HEK293 (cell line): Measurements from ENCODE around the gene ARCN1.
"Not testable (repeated sequence)": the region's sequence is repeated elsewhere in the genome, so short reads cannot be mapped to it uniquely, and the experiment has no call there.

Source experiments
- CTCF ChIA-PET: fragments of 350-600 bp; formaldehyde crosslinking; extraction: SDS; loops from one replicate; lab custom pipeline; 2021; ENCODE audit warnings: antibody characterized with exemption; lab: Yijun Ruan, JAX
- POLR2A ChIA-PET: fragments of 300-600 bp; formaldehyde crosslinking; extraction: SDS; loops from one replicate; lab custom pipeline; 2020; ENCODE audit warnings: antibody characterized with exemption, inconsistent platforms; lab: Yijun Ruan, JAX
- H3K27ac ChIP-seq: fragments of 200-500 bp; sonication (Bioruptor generic); 2 replicates; pipeline ENCODE4 v1.5.1; 2014; ENCODE audit warnings: low read depth, low read length, control low read depth, inconsistent platforms; ENCODE audit errors: extremely low read depth
- H3K36me3 ChIP-seq, 2 experiments: fragments of 200-500 bp in 1 of 2; sonication (Bioruptor generic) in 1 of 2; 1 replicate in 1 of 2; 2 replicates in 1 of 2; pipeline ENCODE4 v1.5.1; 2014 to 2017; ENCODE audit warnings: inconsistent platforms in 2 of 2, low read length in 2 of 2; ENCODE audit not compliant: control insufficient read depth in 2 of 2, insufficient read depth in 1 of 2
- H3K4me1 ChIP-seq: fragments of 200-500 bp; sonication (Bioruptor generic); 2 replicates; pipeline ENCODE4 v1.5.1; 2014; ENCODE audit warnings: mild to moderate bottlenecking, low read length, inconsistent platforms; ENCODE audit not compliant: control insufficient read depth, insufficient read depth
- H3K4me3 ChIP-seq: 2 replicates; pipeline ENCODE4 v1.5.1; 2011; ENCODE audit warnings: low read depth, mild to moderate bottlenecking, control low read depth, low read length, moderate library complexity
- H3K9me3 ChIP-seq: fragments of 200-500 bp; sonication (Bioruptor generic); 2 replicates; pipeline ENCODE4 v1.5.1; 2014; ENCODE audit warnings: low read depth, low read length, inconsistent platforms; ENCODE audit not compliant: control insufficient read depth, insufficient read depth
- CTCF ChIP-seq: fragments of 450-650 bp; formaldehyde crosslinking; IDR thresholded peaks from 2 replicates; pipeline ENCODE4 v1.5.1; 2016; ENCODE audit warnings: missing biosample characterization, missing genetic modification characterization
- GLI4 ChIP-seq: fragments of 450-650 bp; formaldehyde crosslinking; IDR thresholded peaks from 2 replicates; pipeline ENCODE4 v1.5.1; 2016; ENCODE audit warnings: missing biosample characterization, missing genetic modification characterization
- HOXC10 ChIP-seq: sonication (generic); formaldehyde crosslinking; IDR thresholded peaks from 2 replicates; pipeline ENCODE4 v1.8.1; 2023; ENCODE audit warnings: mild to moderate bottlenecking, missing genetic modification reagents
- HOXD13 ChIP-seq: sonication (generic); formaldehyde crosslinking; IDR thresholded peaks from 2 replicates; pipeline ENCODE4 v1.8.0; 2022; ENCODE audit warnings: missing genetic modification reagents, borderline replicate concordance
- KLF7 ChIP-seq: fragments of 450-650 bp; formaldehyde crosslinking; IDR thresholded peaks from 2 replicates; pipeline ENCODE4 v1.5.1; 2016; ENCODE audit warnings: missing biosample characterization, missing genetic modification characterization, borderline replicate concordance
- PRDM1 ChIP-seq: fragments of 450-650 bp; formaldehyde crosslinking; IDR thresholded peaks from 2 replicates; pipeline ENCODE4; 2016; ENCODE audit warnings: missing biosample characterization, missing genetic modification characterization
- PRDM4 ChIP-seq: fragments of 450-650 bp; formaldehyde crosslinking; IDR thresholded peaks from 2 replicates; pipeline ENCODE4 v1.5.1; 2017; ENCODE audit warnings: missing biosample characterization, missing genetic modification characterization
- ZBTB1 ChIP-seq: fragments of 450-650 bp; formaldehyde crosslinking; IDR thresholded peaks from 2 replicates; pipeline ENCODE4 v1.5.1; 2016; ENCODE audit warnings: missing biosample characterization, missing genetic modification characterization
- ZBTB48 ChIP-seq: fragments of 450-650 bp; formaldehyde crosslinking; IDR thresholded peaks from 2 replicates; pipeline ENCODE4 v1.5.1; 2016; ENCODE audit warnings: missing biosample characterization, missing genetic modification characterization
- ZNF366 ChIP-seq: fragments of 450-650 bp; formaldehyde crosslinking; conservative IDR thresholded peaks from 2 replicates; pipeline ENCODE4 v1.5.1; 2016; ENCODE audit warnings: missing biosample characterization, missing genetic modification characterization
- ZNF549 ChIP-seq: fragments of 450-650 bp; IDR thresholded peaks from 2 replicates; pipeline ENCODE4 v1.5.1; 2018; ENCODE audit warnings: missing biosample characterization, missing genetic modification characterization, mild to moderate bottlenecking, inconsistent platforms, moderate library complexity
- ZNF558 ChIP-seq: fragments of 450-650 bp; formaldehyde crosslinking; IDR thresholded peaks from 2 replicates; pipeline ENCODE4 v1.5.1; 2016; ENCODE audit warnings: missing biosample characterization, missing genetic modification characterization
- ZNF571 ChIP-seq: fragments of 450-650 bp; formaldehyde crosslinking; IDR thresholded peaks from 2 replicates; pipeline ENCODE4 v1.5.0; 2017; ENCODE audit warnings: missing biosample characterization, missing genetic modification characterization
- ZNF580 ChIP-seq: fragments of 450-650 bp; formaldehyde crosslinking; IDR thresholded peaks from 2 replicates; pipeline ENCODE4 v1.5.1; 2016; ENCODE audit warnings: missing biosample characterization, missing genetic modification characterization
- ZNF585B ChIP-seq: fragments of 450-650 bp; formaldehyde crosslinking; IDR thresholded peaks from 2 replicates; pipeline ENCODE4 v1.5.1; 2016; ENCODE audit warnings: missing biosample characterization, missing genetic modification characterization
- ZNF639 ChIP-seq: fragments of 450-650 bp; formaldehyde crosslinking; IDR thresholded peaks from 2 replicates; pipeline ENCODE4 v1.5.1; 2016; ENCODE audit warnings: missing biosample characterization, missing genetic modification characterization
- ZNF654 ChIP-seq: fragments of 450-650 bp; formaldehyde crosslinking; IDR thresholded peaks from 2 replicates; pipeline ENCODE4 v1.5.1; 2016; ENCODE audit warnings: low read depth, missing biosample characterization, missing genetic modification characterization
- ZNF670 ChIP-seq: fragments of 450-650 bp; formaldehyde crosslinking; IDR thresholded peaks from 2 replicates; pipeline ENCODE4 v1.5.1; 2016; ENCODE audit warnings: missing biosample characterization, missing genetic modification characterization, low read depth
- ZNF677 ChIP-seq: fragments of 450-650 bp; IDR thresholded peaks from 2 replicates; pipeline ENCODE4 v1.5.0; 2018; ENCODE audit warnings: missing biosample characterization, mild to moderate bottlenecking, missing genetic modification characterization, moderate library complexity
- ZNF76 ChIP-seq: fragments of 450-650 bp; formaldehyde crosslinking; IDR thresholded peaks from 2 replicates; pipeline ENCODE4; 2016; ENCODE audit warnings: low read depth, missing biosample characterization, missing genetic modification characterization, borderline replicate concordance

ARCN1 gene

GRCh38 chr11:118592616-118593367 lies 20.6 kb downstream of the ARCN1 start:
- Histone ChIP-seq H3K36me3 (peaks cover 61 to 89% of the 10 kb centered on the region in 2 experiments), H3K4me1 (no peaks in the 10 kb centered on the region), H3K9me3 (no peaks in the 10 kb centered on the region), H3K27ac (no peak overlapping the region), H3K4me3 (no peak overlapping the region)
- POLR2A ChIA-PET: interaction anchor here (0.7 kb wide), 1 partner anchor 27 kb away, joined by 7 read pairs; no protein-coding TSS in a partner anchor
- CTCF ChIA-PET: interaction anchor here (0.6 to 5.1 kb wide), 8 partner anchors 12 to 1478 kb away, joined by 3 to 43 read pairs (median 6); partner anchors contain the start of gene PHLDB1
- no peak for TF ChIP-seq ZBTB1 (tag by site-specific recombination)
- no peak for TF ChIP-seq HOXC10
- TF ChIP-seq ZNF677 (tag by site-specific recombination): no peak
- TF ChIP-seq ZNF366: no peak
- no peak for TF ChIP-seq ZNF654 (tag by site-specific recombination)
- TF ChIP-seq ZNF571: no peak
- TF ChIP-seq ZNF549 (tag by site-specific recombination): no peak
- no peak for TF ChIP-seq ZBTB48 (tag by site-specific recombination)
- TF ChIP-seq HOXD13 (CRISPR knock-in tag): no peak
- TF ChIP-seq GLI4 (tag by site-specific recombination): no peak

GRCh38 chr11:118594984-118595383 lies 22.8 kb downstream of the ARCN1 start:
- POLR2A ChIA-PET, H3K9me3 ChIP-seq, H3K27ac ChIP-seq, H3K4me1 ChIP-seq, H3K4me3 ChIP-seq: not testable (repeated sequence)
- peak; percentile 88 for TF ChIP-seq PRDM1 (tag by site-specific recombination)
- 0 out of 2 replicates have a peak, but pooled peaks have one; percentile 13 for TF ChIP-seq CTCF (tag by site-specific recombination)
- peak; percentile 30 for TF ChIP-seq ZNF654 (tag by site-specific recombination)
- TF ChIP-seq PRDM4 (tag by site-specific recombination): 0 out of 2 replicates have a peak, but pooled peaks have one; percentile 15
- H3K36me3 ChIP-seq: peaks cover 54 to 93% of the 10 kb centered on the region in 2 experiments
- CTCF ChIA-PET: interaction anchor here (0.6 to 5.1 kb wide), 23 partner anchors 9 to 313 kb away, joined by 3 to 43 read pairs (median 4); partner anchors contain the start of genes ARCN1 and PHLDB1

GRCh38 chr11:118596224-118597146 lies 24.3 kb downstream of the ARCN1 start:
- Histone ChIP-seq H3K4me1 (no peaks in the 10 kb centered on the region), H3K4me3 (no peak overlapping the region), H3K36me3 (peaks cover 42 to 91% of the 10 kb centered on the region in 2 experiments), H3K27ac (no peak overlapping the region)
- CTCF ChIA-PET: interaction anchor here (0.6 to 5.1 kb wide), 5 partner anchors 11 to 62 kb away, joined by 3 to 43 read pairs (median 5); partner anchors contain the start of gene PHLDB1
- TF ChIP-seq ZNF639 (no peak), ZNF558 (no peak), KLF7 (tag by site-specific recombination) (no peak), ZNF580 (tag by site-specific recombination) (no peak), ZNF585B (tag by site-specific recombination) (no peak), ZNF76 (tag by site-specific recombination) (no peak), ZNF670 (tag by site-specific recombination) (no peak)
- TF ChIP-seq, all 188 proteins: peak for 0
- no peaks in the 10 kb centered on the region for H3K9me3 ChIP-seq
- POLR2A ChIA-PET: no interaction called here
